Hematopoietic multipotent progenitor cell treated with erythropoietin and hydrocortisone succinate and interleukin-3 and kit ligand, for 8 days (in vitro differentiated cells): ENCODE data around the gene GADD45B.
A peak's percentile ranks its signal among the peaks of the same experiment; 100 is the strongest.
"Not testable (repeated sequence)": the region's sequence is repeated elsewhere in the genome, so short reads cannot be mapped to it uniquely, and the experiment has no call there.

Experiments
- DNase-seq: peaks from one replicate; pipeline ENCODE4 v3.0.0-alpha.2; 2015

The GADD45B gene

DNA sequence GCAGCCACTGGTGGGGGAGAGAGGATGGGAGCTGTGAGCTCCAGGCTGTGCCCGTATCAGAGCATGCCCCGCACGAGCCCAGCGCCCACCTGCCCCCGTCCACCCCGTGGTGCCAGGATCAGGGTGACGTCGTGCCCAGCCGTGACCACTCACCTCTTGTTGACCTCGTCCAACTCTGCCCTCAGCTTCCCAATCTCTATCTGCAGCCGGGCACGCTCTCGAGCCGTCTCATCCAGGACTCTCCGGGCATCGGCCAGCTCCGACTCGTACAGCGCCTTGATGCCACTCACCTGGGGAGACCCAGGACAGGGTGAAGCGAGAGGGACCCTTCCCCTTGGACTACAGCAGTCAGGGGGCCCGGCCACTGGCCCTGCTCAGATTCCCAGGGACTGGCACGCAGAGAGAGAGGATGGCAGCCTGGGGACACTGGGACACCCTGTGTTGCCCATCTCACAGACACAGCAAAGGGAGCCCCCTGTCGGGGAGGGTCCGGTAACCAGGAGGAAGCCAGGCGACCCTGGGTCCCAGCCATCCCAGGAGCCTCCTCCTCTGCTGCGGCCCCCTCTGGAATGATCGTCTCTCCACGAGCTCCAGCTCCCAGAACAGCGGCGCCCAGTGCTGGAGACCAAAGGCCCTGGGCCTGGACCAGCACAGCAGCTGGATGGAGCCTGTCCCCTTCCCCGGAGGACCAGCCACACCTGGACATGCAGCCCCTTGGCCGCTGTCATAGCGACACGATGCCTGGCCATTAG, 31.5 kb upstream of the GADD45B start:
- no peak for DNase-seq

DNA sequence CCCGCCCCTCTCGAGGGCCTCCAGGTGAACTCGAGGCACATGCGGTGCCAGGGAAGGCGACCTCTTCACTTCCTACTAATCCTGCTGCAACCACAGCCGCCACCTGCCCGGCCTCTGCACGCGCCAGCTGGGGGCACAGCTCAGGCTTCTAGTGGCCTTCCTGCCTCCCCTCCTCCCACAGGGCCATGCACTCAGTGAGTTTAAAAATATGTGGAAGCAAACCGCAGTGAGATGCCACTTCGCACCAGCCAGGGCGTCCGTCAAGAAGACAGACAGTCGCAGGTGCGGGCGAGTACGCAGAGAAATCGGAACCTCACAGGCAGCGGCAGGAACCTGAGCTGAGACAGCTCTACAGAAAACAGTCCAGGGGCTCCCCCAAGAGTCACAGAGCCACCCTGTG, 29.5 kb upstream of the GADD45B start:
- DNase-seq = no peak

- DNase-seq = no peak
Observed at GRCh38 chr19:2449019-2449418, 26.9 kb upstream of the GADD45B start.

- DNase-seq = no peak
Observed at GRCh38 chr19:2451138-2451537, 24.8 kb upstream of the GADD45B start.

- DNase-seq = no peak
Observed at GRCh38 chr19:2451741-2452140, 24.2 kb upstream of the GADD45B start.

- no peak for DNase-seq
Observed at GRCh38 chr19:2453431-2454025, 22.4 kb upstream of the GADD45B start.

DNA sequence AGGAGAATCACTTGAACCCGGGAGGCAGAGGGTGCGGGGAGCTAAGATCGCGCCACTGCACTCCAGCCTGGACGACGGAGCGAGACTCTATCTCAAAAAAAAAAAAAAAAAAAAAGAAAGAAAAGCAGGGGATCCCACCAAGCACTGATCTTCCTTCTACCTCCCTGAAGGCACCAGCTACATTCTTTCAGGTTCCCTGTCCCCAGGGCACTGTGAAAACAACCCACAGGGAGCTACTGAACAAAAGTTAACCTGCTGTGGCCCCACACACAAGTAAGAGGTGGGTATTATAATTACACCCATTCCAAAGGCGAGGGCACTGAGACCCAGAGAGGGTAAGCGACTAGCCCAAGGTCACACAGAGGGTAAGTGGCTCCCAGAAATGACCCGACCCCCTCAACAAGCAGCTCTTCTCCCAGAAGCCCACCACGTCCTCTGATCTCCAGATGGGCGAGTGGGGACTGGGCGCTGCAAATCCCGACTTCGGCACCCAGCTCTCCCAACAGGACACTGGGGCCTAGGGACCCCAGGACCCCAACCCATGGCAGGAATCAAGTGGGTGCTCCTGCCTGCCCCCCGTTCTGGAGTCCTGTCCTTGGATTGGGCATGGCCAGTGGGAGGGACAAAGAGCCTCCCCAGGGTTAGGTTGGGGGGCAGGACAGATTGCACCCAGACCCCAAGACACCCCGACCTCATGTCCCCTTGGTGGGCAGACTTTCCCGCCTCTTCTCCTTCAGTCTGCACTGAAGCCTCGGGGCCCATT, 21.5 kb upstream of the GADD45B start:
- no peak for DNase-seq

DNA sequence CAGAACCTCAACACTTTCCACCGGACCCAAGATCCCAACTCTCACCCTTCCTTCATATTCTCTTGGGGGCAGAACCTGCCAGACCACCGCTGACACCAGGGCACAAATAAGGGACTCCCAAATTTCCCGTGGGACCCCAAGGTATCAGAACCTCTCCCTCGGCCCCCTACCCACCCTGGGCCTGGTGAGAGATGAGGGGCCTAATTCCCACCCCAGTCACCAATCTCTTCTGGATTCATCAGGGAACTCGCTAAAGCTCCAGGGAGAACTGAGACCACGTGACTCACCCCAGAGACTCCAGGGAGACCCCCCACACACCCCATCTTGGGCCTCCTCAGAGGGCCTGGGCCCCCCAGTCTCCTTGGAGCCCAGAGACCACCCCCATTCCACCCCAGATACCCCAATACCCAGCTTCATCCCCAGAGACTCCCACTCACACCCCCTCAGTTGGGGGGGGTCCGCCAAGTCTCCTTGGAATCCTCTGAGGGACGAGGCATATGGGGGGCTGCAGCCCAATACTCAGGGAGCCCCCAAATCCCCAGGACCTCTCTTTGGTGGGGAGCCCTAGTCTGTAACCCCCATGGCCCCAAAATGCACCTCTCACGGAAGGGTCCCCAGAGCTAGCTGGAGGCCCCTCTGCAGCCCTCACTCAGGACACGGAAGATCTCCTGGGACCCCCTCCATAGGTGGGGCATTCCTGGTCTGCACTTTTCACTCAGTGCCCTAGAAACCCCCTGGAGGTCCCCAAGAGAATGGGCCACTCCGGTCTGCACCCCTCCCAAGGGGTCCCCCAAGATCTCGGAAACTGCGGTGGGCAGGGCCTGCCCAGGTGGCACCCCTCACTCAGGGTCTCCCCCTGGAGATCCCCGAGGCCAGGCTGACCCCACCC, 20.7 kb upstream of the GADD45B start:
- DNase-seq = no peak

- peak; percentile 38 for DNase-seq
Observed at GRCh38 chr19:2455851-2456570, 19.9 kb upstream of the GADD45B start.

DNA sequence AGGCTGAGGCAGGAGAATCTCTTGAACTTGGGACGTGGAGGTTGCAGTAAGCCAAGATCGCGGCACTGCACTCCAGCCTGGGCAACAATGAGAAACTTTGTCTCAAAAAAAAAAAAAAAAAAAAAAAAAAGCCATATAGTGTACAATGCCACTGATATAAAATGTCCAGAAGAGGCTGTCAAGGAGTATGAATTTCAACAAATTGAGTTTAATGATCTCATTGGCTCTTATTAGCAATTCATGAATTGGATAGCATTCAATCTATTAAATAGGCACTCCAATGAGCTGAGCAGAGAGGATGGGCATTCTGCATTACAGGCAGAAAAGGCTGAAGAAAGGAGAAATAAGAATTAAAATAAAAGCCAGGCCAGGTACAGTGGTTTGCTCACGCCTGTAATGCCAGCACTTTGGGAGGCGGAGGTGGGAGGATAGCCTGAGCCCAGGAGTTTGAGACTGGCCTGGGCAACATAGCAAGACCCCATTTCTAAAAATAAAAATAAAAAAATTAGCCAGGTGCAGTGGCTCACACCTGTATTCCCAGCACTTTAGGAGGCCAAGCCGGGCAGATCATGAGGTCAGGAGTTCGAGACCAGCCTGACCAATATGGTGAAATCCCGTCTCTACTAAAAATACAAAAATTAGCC, 18.4 kb upstream of the GADD45B start:
- DNase-seq = no peak

- DNase-seq = no peak
Observed at GRCh38 chr19:2458054-2458453, 17.9 kb upstream of the GADD45B start.

DNA sequence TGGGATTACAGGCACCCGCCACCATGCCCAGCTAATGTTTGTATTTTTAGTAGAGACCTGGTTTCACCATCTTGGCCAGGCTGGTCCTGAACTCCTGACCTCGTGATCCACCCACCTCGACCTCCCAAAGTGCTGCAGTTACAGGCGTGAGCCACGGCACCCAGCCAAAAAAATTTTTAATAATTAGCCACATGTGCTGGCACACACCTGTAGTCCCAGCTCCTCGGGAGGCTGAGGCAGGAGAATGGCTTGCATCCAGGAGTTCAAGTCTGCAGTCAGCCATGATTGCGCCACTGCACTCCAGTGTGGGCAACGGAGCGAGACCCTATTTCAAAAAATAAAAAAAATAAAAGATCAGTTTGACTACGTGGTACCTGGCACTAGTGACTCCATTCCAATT, 17.2 kb upstream of the GADD45B start:
- not testable (repeated sequence) for DNase-seq

DNA sequence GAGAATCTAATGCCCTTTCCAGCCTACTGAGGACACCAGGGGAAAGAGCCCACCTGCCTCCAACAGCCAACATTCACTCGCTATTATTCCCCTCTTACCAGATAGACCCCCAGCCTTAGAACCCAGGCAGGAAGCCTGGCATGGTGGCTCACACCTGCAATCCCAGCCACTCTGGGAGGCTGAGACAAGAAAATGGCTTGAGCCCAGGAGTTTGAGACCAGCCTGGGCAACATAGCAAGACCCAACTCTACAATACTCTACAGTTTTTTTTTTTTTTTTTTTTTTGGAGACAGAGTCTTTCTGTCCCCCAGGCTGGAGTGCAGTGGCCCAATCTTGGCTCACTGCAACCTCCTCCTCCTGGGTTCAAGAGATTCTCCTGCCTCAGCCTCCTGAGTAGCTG, 15.7 kb upstream of the GADD45B start:
- no peak for DNase-seq

GRCh38 chr19:2461751-2462634, 13.9 kb upstream of the GADD45B start:
- peak; percentile 75 for DNase-seq

DNA sequence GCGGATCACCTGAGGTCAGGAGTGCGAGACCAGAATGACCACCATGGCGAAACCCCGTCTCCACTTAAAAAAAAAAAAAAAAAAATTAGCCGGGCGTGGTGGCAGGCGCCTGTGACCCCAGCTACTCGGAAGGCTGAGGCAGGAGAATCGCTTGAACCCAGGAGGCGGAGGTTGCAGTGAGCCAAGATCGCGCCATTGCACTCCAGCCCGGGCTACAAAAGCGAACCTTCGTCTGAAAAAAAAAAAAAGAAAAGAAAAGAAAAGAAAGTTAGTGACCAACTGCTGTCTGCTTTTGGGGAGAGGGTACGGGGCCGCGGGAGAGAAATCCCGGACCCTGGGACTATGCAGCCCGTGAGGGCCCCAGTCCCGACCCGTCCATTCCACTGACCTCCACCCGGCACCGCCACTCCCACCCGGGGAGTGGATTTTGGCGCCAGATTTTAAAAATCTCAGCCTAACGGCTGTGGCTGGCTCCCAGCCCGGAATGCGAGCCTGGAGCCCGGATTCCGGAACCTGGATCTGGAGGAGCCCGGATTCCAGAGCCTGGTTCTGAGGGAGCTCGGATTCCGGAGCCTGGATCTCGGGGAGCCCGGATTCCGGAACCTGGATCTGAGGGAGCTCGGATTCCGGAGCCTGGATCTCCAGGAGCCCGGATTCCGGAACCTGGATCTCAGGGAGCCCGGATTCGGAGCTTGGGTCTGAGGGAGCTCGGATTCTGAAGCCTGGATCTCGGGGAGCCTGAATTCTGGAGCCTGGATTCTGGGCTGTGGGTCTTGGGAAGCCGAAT, 13.1 kb upstream of the GADD45B start:
- DNase-seq = no peak

- not testable (repeated sequence) for DNase-seq
Observed at GRCh38 chr19:2463694-2464093, 12.2 kb upstream of the GADD45B start.

- no peak for DNase-seq
Observed at GRCh38 chr19:2464389-2464788, 11.5 kb upstream of the GADD45B start.

DNA sequence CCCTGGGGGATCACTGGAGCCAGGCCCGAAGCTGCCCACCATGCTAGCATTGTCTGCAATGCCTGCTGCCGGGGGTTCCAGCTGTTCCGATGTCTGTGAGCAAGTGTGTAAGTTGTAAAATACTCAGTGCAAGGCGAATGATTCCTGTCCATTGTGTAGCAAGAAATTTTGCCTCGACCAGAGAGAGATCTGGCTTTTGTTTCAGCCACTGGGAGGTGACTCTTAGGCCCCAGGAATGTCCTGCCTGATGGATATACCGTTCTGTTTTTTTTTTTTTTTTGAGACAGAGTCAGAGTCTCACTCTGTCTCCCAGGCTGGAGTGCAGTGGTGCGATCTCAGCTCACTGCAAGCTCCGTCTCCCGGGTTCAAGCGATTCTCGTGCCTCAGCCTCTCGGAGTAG, 7.3 kb upstream of the GADD45B start:
- DNase-seq = no peak

DNA sequence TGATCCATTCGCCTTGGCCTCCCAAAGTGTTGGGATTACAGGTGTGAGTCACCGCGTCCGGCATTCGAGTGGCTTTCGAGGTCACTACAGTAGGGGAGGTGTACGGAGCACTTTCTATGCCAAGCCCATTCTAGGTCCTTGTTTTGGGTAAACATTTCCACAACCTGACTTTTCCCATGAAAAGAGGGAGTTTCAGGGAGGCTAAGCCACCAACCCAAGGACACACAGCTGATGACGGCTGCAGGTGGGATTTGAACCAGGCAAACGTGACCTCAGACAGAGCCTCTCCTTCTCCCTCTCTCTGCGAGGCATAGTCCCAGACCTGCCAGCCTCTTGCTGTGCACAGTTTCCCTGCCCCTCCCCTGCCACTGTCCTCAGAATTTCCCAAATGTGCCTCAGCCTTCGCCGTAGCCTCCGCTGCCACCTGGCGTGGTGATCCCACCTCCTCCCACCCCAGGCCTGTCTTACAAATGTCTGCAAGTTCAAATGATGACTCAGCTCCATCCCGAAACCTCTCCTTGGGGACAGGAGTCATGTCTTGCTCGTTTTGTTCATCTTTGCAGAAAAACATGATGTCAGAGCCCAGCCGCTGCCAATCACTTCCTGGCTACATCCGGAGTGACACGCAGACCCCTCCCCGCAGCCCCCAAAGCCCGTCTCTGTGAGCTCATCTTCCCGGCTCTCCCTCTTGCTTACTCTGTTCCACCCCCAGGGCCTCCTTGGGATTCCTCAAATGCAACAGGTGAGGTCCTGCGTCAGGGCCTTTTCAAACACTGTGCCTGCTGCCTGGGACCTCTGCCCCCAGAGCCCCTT, 6.6 kb upstream of the GADD45B start:
- DNase-seq = no peak
